Measurements from ENCODE around the gene RNASE7. TPM values are rescaled to one million over a fixed set of nuclear protein-coding genes. Genes with fewer than 3 reads are reported as not detected.

The RNASE7 gene
- total RNA-seq, 6 experiments from 2014 or later: not detected

GRCh38 chr14:21029917-21030316, 12.2 kb upstream of the RNASE7 start, which contains the start of gene TPPP2:
TSS of gene TPPP2 (plus strand) at chr14:21030217. CDS start at chr14:21030582, 365 bp downstream.
- Mint-ChIP-seq H3K36me3 (ENCODE audit: low read depth) (no peaks in the 10 kb centered on the region), H3K4me1 (ENCODE audit: low read depth) (no peaks in the 10 kb centered on the region), H3K27me3 (ENCODE audit: insufficient read depth) (peaks cover 42% of the 10 kb centered on the region)

GRCh38 chr14:21030531-21030930, 11.6 kb upstream of the RNASE7 start:
- Mint-ChIP-seq H3K27ac (no peak overlapping the region), H3K27me3 (ENCODE audit: insufficient read depth) (peaks cover 44% of the 10 kb centered on the region), H3K4me3 (no peak overlapping the region), H3K36me3 (ENCODE audit: low read depth) (no peaks in the 10 kb centered on the region), H3K4me1 (ENCODE audit: low read depth) (no peaks in the 10 kb centered on the region), H3K9me3 (no peaks in the 10 kb centered on the region)
- TF ChIP-seq CTCF (IDR thresholded peaks at IDR 0.05): no peak
- no peak for DNase-seq

More at GRCh38 chr14:21029917-21030316, 12.2 kb upstream of the RNASE7 start, which contains the start of gene TPPP2:
- TF ChIP-seq CTCF (IDR thresholded peaks at IDR 0.05): no peak
- Mint-ChIP-seq H3K27ac (no peak within 1 kb of the TSS), H3K4me3 (no peak within 1 kb of the TSS), H3K9me3 (no peaks in the 10 kb centered on the region)
- no peak for DNase-seq

- no peak for DNase-seq
- Mint-ChIP-seq H3K27ac (no peak overlapping the region), H3K9me3 (no peaks in the 10 kb centered on the region), H3K36me3 (ENCODE audit: low read depth) (no peaks in the 10 kb centered on the region), H3K27me3 (ENCODE audit: insufficient read depth) (peaks cover 44% of the 10 kb centered on the region), H3K4me1 (ENCODE audit: low read depth) (no peaks in the 10 kb centered on the region), H3K4me3 (no peak overlapping the region)
- no peak for TF ChIP-seq CTCF (IDR thresholded peaks at IDR 0.05)
These were observed 9.6 kb upstream of the RNASE7 start for GRCh38 chr14:21032326-21033132.

GRCh38 chr14:21033133-21033698, 8.9 kb upstream of the RNASE7 start:
- DNase-seq: no peak
- H3K27me3 Mint-ChIP-seq (ENCODE audit: insufficient read depth): peaks cover 42% of the 10 kb centered on the region
- no peaks in the 10 kb centered on the region for H3K9me3 Mint-ChIP-seq
- no peak overlapping the region for H3K27ac Mint-ChIP-seq
- no peaks in the 10 kb centered on the region for H3K4me1 Mint-ChIP-seq (ENCODE audit: low read depth)
- no peak overlapping the region for H3K4me3 Mint-ChIP-seq
- no peaks in the 10 kb centered on the region for H3K36me3 Mint-ChIP-seq (ENCODE audit: low read depth)
- no peak for TF ChIP-seq CTCF (IDR thresholded peaks at IDR 0.05)

GRCh38 chr14:21034707-21035106, 7.5 kb upstream of the RNASE7 start, which contains the start of gene RNASE13:
TSS of gene RNASE13 (minus strand) at chr14:21034807. CDS start at chr14:21034288, 519 bp downstream.
- peaks cover 49% of the 10 kb centered on the region for H3K27me3 Mint-ChIP-seq (ENCODE audit: insufficient read depth)
- H3K4me1 Mint-ChIP-seq (ENCODE audit: low read depth): peaks cover 10% of the 10 kb centered on the region
- no peak for DNase-seq
- H3K9me3 Mint-ChIP-seq: no peaks in the 10 kb centered on the region
- H3K27ac Mint-ChIP-seq: no peak within 1 kb of the TSS
- no peaks in the 10 kb centered on the region for H3K36me3 Mint-ChIP-seq (ENCODE audit: low read depth)
- no peak within 1 kb of the TSS for H3K4me3 Mint-ChIP-seq
- TF ChIP-seq CTCF (IDR thresholded peaks at IDR 0.05): no peak
